HG03280 (cell line): Measurements from ENCODE around the gene KCNK18.
"Not testable (repeated sequence)": the region's sequence is repeated elsewhere in the genome, so short reads cannot be mapped to it uniquely, and the experiment has no call there.

ENCODE experiments used
- ATAC-seq: cut with Tn5 transposase; IDR thresholded peaks from one replicate; pipeline ENCODE4 v1.9.1; 2021; ENCODE audit warnings: mild to moderate bottlenecking, moderate library complexity; ENCODE audit not compliant: unreplicated experiment

KCNK18 gene

DNA sequence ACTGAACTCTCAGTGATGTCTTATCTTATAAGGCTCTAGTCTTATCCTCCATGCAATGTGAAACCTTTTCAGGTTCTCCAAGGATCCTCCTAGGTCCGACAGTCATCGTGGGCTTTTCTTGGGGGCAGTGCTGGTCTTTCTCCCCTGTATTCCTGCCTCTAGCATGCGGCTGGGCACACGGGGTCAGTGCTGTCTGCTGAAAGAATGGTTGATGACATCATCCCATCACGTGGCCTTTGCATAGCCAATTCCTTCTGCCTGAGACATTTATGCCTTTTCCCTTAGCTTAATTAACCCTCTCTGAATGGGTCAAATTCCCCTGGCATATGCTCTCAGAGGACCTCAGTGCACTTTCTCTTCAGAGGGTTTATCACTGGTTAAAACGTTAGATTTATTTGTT lies 27.0 kb upstream of the KCNK18 start:
- ATAC-seq = no peak

DNA sequence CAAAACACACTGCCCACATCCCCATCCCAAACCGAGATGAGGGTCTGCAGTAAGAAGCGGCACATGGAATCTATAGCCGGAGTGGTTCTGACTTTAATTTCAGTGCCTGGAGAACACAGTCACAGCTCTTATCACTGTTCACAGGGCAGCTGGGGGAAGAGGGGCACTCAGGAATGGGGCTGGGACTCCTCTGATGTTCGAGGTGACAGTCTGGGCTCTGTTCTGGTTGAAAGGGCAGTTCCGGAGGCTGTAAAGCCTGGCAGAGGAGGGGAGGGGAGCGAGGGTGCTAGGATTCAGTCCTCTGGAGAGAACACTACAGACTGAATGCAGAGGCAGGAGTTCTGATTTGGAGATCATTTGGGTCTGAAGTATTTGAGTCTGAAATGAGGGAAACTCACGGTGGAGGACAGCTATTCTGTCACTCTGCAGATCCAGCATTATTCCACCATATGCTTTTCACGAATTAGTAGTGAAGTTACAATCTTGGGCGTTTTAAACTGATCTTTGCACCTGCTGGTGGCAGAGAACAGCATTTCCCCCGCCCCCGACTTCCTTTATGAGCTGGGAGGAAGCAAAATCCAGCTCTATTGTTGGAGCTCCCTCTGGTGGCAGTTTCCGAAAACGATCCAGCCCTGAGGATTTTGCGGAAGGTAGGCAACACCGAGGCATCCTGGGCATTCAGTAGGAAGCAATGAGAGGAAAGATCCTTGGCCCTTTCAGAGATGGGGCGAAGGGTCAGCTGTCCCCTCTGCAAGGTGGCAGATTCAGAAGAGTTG lies 22.7 kb upstream of the KCNK18 start:
- ATAC-seq = peak; percentile 81

DNA sequence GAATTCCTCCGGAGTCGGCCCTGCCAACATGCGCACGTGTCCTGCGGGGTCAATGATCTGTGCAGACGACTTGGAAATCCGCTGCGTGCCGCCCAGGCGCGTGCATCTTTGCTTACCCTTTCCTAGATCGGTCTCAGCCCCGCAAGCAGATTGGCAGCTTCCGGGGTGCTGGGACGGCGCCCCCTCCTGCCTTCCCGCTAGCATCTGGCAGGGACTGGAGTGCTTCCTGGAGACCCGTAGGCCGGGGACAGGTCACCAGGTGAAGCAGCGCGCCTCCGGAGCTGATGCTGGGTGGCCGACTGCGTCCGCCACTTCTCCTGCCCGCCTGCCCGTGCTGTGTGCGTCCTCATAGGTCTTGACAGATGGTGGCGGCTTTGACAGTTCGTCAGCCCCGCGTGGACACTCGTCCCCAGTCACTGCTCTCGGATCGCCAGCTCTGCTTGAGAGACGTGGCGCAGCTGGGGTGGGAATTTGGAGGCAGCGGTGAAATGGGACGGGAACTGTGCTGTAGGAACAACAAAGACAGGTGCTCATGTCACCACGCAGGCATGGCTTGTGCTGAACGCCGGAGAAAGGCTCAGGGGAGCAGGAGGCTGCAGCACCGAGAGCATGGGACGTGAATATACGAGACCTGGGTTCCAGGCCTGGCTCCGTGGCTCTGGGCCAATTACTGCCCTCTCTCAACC lies 21.9 kb upstream of the KCNK18 start:
- peak; percentile 37 for ATAC-seq

DNA sequence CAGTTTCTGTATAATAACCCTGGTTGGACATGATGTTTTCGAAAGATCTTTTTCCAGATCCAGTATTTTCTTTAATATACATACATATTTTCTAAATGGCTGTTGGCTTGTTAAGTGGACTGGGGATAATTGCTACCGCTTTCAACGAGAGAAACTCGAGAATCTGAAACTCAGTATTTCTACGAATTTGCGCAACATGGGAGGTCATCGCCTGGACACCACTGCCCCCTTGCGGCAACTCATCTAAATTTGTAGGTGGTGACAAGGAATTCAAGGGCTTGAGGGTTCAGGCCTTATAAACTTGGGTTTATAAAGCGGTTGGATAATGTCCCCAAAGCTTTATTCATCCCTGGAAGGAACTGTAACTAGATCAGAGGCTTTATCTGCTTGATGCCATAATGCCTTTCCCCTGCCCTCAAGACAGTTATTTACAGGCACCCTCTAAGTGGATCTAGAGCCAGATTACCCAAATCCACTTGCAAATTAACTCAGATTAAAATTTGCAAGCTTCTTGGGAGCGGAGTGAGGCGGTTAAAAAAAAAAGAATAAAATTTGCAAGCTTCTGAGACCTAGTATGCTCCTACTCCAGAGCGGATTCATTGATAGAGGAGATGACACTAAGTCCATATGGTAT lies 21.3 kb upstream of the KCNK18 start:
- peak; percentile 37 for ATAC-seq

DNA sequence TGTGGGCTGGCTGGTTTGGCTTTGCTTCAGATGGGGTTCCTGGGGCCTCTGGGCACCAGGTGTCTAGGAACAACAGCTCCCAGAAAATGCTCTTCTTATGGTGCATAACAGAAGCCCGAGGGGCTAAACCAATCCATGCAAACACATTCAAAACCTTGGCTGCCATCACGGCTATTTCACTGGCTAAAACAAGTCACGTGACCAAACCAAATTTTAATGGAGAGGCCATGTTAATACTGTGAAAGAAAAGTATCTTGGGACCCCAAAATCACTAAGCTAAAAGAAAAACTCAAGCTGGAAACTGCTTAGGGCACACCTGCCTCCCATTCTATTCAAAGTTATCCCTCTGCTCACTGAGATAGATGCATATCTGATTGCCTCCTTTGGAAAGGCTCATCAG lies 19.1 kb upstream of the KCNK18 start:
- no peak for ATAC-seq

DNA sequence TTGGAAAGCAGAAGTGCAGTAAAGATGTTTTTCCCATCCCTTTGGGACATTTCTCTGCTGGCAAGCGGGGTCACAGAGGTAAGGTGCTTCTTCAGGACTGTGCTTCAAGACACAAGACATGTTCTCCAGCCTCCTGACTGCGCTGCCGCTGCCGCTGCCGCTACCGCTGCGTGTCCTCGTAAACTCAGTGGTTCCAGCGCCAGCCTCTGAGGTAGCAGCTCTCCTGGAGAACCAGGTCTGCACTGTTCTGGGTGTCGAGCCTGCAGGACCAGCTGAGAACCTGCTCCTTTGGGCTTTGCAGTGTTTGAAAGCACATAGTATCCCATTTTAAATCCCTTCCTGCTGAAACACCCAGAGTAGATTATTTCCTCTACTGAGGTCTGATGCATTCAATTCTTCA lies 13.0 kb upstream of the KCNK18 start:
- ATAC-seq = no peak

DNA sequence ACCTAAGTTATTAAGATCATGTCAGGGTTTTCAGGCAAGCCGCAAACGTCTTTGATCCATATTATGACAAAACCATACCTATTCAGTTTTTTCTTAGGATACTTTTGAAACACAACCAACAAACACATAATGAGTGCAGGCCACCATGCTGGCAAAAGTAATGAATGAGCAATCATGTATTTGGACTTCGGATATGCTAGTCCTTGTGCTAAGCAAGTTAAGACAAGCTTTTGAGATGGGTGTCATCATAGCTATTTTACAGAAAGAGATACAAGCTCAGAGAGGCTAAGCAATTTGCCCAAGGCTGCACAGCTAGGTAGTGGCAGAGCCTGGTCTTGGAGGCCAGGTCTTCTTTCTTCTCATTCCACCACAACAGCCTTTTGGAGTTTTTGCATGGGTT lies 12.5 kb upstream of the KCNK18 start:
- no peak for ATAC-seq

DNA sequence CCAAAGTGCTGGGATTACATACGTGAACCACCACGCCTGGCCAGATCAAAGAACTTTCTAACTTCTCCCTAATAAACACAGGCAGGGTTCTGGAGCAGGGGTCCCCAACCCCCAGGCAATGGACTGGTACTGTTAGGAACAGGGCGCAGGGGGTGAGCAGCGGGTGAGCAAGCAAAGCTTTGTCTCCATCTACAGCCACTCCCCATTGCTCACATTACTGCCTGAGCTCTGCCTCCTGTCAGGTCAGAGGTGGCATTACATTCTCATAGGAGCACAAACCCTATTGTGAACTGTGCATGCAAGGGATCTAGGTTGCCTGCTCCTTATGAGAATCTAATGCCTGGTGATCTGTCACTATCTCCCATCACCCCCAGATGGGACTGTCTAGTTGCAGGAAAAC lies 11.5 kb upstream of the KCNK18 start:
- not testable (repeated sequence) for ATAC-seq

DNA sequence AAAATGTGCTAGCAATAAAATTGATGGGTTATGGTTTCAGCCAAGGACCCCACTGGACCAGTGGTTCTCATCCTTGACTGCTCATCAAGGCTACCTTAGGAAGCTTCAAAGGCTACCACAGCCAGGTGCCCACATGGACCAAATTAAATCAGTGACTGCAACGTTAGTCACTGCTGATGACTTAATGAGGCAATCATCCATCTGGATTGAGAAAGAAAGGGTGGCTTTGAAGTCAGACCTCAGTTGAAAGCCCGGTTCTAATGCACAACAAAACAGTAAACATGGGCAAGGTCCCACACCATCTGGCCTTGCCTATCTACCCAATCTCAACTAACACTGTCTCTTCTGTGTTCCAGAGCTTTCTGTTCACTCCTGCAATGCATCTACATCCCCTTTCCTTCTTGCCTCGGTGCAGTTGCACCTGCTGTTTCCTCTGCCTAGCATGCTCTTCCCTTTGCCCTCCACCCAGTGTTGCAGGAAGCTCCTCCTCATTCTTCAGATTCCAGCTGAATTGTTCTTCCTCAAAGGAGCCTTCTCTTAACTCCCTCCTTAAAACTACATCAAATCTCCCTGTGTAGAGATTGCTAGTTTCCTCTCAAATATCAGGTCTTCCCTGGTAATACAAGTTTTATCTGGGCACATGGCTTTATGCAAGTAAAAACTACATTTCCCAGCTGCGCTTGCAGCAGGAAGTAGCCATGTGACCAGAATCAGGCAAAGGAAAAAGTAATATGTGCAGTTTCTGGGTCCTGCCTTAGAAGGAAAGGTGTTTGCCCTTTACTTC lies 10.3 kb upstream of the KCNK18 start:
- no peak for ATAC-seq

DNA sequence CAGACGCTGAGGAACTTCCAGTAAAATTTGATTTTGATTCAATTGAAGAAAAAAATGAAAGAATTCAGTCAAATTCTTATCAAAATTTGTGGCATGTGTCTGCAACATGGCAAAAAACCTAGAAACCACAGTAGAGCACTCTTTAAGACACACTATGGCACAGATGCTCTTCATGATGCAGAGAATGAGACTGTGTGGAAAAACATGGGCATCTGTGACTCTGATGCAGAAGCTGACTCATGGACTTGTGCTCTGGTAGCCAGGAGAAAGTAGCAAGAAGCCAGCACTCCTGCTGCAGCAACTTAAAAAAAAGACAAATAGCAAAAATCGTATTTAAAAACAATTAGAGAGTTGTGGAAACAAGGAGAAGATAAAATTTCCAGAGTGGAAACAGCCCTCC lies 8.9 kb upstream of the KCNK18 start:
- no peak for ATAC-seq

DNA sequence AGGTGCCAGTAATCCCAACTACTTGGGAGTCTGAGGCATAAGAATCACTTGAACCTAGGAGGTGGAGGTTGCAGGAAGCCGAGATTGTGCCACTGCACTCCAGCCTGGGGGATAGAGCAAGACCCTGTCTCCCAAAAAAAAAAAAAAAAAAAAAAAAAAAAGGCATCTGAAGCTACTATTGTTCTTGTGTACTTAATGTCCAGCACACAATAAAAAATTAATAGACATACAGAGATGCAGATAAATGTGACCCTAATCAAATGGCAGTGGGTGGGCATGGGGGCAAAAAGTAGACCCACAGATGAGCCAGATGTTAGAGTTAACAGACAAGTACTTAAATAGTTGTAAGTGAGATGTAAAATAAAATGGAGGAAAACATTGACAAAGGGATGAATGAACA lies 7.7 kb upstream of the KCNK18 start:
- no peak for ATAC-seq

DNA sequence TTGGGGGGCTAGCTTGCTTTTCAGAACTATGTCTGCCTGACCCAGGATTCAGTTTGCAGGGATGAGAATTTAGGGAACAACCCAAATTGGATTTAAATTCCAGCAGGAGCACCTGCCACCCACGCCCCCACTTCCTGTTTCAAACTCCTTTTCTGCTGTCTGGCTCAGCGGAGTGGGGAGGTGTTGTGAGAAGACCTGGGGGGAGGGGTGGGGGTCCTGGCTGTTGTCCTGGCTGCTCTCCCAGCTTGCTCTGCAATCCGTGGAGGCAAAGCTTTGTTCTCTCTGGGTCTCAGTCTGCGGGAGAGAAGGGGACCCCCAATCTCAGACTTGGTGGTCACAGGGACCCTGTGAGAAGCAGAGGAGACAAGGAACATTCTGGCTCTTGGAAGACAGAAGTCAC lies 799 bp downstream of the KCNK18 start:
- no peak for ATAC-seq

DNA sequence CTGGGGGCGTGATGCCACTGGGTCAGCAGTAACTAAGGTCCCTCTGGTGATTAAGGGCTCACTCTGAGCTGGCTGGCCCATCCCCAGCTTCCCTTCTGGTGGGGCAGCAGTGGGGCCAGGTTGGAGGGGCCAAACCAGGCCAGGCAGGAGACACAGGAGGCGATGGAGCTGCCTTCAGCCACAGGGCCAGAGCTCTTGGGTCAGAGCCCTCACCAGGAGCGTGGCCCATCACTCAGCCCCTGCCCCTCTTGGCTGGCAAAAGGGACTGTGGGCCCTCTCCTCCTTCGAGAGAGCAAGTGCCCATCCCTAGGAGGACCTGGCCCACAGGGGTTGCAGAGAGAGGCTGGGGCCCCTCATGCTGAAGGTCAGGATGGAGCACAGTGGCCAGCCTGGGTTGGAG lies 4.5 kb downstream of the KCNK18 start:
- ATAC-seq = no peak

DNA sequence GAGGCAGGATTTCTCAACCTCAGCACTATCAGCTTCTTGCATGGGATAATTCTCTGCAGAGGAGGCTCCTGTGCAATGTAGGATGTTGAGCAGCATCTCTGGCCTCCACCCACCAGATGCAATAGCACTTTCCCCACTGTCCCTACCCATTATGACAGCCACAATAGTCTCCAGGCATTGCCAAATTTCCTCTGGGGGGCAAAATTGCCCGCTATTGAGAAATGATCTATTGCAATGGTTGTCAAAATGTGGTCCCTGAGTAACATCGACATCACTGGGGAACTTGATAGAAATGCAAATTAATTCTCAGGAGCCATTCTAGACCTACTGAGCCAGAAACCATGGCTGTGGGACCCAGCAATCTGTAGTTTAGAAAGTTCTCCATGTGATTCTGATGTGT lies 7.0 kb downstream of the KCNK18 start:
- no peak for ATAC-seq

DNA sequence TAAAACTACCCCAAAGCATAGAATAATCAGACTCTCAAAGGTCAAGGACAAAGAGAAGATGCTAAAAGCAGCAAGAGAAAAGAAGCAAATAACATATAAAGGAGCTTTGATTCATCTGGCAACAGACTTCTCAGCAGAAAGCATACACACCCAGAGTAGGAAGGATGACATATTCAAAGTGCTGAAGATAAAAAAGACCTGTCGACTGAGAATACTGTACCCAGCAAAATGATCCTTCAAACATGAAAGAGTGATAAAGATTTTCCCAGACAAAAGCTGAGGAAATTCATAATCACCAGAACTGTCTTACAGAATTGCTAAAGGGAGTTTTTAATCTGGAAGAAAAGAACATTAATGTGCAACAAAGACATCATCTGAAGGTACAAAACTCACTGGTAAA lies 14.9 kb downstream of the KCNK18 start:
- no peak for ATAC-seq

DNA sequence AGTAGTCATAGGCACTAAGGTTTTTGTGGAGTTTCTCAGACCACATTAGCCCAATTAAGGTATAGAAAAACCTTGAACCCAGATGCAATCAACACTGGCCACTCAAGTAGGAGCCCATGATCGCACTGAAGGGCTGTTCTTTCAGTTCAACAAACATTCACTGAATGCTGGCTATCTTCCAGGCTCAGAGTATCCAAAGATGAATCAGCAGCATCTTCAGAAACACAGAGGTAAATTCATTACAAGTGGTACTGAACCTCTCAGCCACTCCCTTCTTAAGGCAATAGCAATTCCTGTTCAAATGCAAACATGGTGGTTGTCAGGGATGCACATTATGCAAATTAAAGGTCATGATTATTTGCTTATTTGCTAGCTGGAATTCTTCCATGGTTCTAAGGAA lies 17.1 kb downstream of the KCNK18 start:
- ATAC-seq = no peak

DNA sequence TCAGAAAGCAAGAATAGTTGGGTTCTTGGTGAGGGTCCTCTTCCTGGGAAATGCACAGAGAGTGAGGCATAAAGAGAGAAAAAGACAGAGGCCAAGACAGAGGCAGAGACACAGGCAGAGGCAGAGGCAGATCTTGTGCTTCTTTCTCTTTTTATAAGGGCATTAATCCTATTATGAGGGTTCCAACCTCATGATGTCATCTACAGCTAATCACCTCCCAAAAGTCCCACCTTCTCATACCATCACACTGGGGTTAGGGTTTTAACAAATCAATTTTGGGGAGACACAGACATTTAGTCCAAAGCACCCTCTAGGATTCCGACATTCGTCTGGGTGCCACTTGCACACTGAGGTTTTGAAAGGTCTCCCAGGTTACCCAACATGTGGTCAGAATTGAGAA lies 17.8 kb downstream of the KCNK18 start:
- no peak for ATAC-seq

DNA sequence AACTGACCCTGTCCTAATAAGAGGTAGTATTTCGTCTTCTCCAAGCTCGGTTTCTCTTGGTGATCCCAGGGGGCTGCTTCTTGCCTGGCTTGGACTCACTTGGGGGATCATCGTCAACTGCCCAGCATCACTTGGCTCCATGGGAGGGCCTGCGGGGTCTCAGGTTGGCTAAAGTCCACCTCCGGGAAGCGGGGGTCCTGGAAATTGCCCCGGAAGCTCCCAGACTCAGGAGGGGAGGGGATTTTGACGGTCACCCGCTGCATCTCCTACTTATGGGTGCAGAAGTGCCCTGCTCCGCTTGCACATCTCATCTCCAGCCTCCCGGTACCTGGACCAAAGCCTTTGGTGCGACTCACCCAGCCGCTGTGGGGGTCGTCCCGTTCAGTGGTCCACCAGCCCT lies 18.7 kb downstream of the KCNK18 start:
- no peak for ATAC-seq

DNA sequence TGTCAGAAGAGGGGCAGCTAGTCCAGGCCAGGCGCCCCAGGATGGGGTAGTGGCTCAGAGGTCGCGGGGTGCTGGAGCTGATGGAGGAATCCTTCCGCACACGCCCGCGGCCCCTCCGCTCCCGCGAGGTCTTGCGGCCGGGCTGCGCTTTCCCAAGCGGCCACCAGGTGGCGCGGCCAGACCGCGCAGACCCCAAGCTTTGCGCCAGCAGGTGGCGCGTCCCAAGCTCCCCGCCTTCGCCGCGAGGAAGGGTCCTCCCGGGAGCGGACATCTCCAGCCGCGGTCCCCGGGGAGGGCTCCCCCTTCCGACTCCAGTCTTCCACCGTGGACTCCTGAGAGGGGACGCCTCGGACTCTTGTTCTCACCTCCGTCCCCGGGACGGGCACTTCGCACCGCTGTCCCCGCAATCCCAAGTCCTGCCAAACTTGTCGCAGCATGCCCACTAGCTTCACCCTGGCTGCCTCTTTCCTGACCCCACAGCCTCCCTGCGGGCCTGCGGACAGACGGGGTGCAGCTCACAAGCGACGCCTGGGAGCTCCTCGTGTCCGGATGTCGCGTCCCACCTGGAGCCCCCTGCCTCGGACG lies 19.4 kb downstream of the KCNK18 start:
- peak; percentile 85 for ATAC-seq

DNA sequence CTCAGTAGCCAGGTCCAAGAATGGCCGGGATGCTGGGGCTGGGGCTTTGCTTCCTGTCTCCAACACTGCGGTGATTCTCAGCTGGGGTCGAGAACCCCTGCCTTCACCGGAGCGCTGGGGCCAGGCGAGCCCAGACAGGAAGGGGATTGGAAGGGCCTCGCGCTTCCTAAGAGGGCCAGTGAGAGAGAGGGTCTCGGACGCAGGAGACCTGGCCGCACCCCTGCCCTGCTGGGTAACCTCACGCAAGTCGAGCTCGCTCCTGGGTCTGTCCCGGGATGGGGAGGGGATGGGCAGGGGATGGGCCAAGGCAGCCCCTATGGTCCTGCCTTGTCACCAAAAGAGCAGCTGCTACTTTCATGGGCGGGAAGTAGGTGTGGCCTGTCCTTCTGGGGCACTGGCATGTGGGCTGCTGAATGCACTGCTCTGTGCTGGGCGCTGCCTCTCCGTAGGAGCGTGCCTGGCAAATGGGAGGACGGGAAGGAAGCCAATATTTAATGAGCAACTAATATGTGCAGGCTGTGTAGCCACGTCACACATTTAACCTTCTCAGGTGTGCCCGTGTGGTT lies 20.0 kb downstream of the KCNK18 start:
- no peak for ATAC-seq

DNA sequence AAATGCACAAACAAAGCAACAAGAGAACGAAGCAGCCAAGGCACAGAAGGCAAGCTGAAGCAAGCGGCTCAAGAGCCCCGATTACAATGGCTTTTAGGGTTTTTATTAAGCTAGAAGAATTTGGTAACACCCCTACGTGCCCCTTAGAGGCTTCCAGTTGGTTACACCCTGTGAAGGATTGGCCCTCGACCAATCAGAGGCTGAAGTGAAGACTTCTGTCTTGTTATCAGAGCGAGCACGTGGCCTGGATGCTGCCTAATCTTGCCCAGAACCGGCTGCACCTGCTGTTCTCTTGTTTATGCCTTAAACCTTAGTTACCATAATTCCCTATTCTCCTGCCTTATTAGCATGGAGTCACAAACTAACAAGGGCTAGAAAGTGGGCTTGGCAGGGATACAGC lies 21.4 kb downstream of the KCNK18 start:
- ATAC-seq = no peak
